Stomach (tissue), 4 donors: ENCODE measurements around the gene TBC1D25.

Experiments used
- CTCF ChIP-seq, 7 experiments: fragments of 450-650 bp in 4 of 7; fragments of 200-600 bp in 3 of 7; sonication (generic) in 3 of 7; IDR thresholded peaks; one replicate each; pipeline ENCODE4 v1.5.1; 2016 to 2019; ENCODE audit warnings: antibody characterized with exemption in 7 of 7, control low read depth in 2 of 7, mild to moderate bottlenecking in 1 of 7
- EP300 ChIP-seq: sonication (generic); formaldehyde crosslinking; IDR thresholded peaks from one replicate; pipeline ENCODE4 v1.6.1; 2017; ENCODE audit warnings: antibody characterized with exemption
- POLR2A ChIP-seq, 4 donors: fragments of 450-650 bp; IDR thresholded peaks; one replicate each; pipeline ENCODE4 v1.6.1; 2016; ENCODE audit warnings: antibody characterized with exemption in 4 of 4, control low read depth in 2 of 4, mild to moderate bottlenecking in 1 of 4, moderate library complexity in 1 of 4
- POLR2AphosphoS5 ChIP-seq, 3 donors: sonication (generic); formaldehyde crosslinking; IDR thresholded peaks; one replicate each; pipeline ENCODE4 v1.6.1; 2016; ENCODE audit warnings: antibody characterized with exemption in 3 of 3

- TF ChIP-seq POLR2AphosphoS5 (IDR thresholded peaks at IDR 0.05): no peak
- no peak for TF ChIP-seq CTCF (IDR thresholded peaks at IDR 0.05)
- no peak for TF ChIP-seq EP300
- no peak for TF ChIP-seq POLR2A (IDR thresholded peaks at IDR 0.05)
Observed at GRCh38 chrX:48601741-48602394, 62.4 kb downstream of the TBC1D25 start.
